ENCODE results near the gene FOXP1.

FOXP1 gene

GRCh38 chr3:71583566-71584393 is at the start of gene FOXP1:
Gene FOXP1 (minus strand): TSS chr3:71583728. CDS start chr3:71198381, 385,347 bp downstream.
- peak within 1 kb of the TSS; percentile 73 for H3K4me3 ChIP-seq (ENCODE audit: low read depth, low read length)
- no peak for TF ChIP-seq CTCF (IDR thresholded peaks at IDR 0.05; ENCODE audit: low read depth, low read length)
- no peak within 1 kb of the TSS for H3K27ac ChIP-seq
- H3K27me3 ChIP-seq (ENCODE audit: insufficient read depth, low read depth, severe bottlenecking) = peaks cover 32% of the 10 kb centered on the region
- peak; percentile 39 for DNase-seq
- no peaks in the 10 kb centered on the region for H3K9me3 ChIP-seq (ENCODE audit: severe bottlenecking)
- no peaks in the 10 kb centered on the region for H3K36me3 ChIP-seq

- no peak overlapping the region for H3K4me3 ChIP-seq (ENCODE audit: low read depth, low read length)
- no peak for DNase-seq
- no peaks in the 10 kb centered on the region for H3K27me3 ChIP-seq (ENCODE audit: insufficient read depth, low read depth, severe bottlenecking)
- no peak for TF ChIP-seq CTCF (IDR thresholded peaks at IDR 0.05; ENCODE audit: low read depth, low read length)
- no peak overlapping the region for H3K27ac ChIP-seq
- no peaks in the 10 kb centered on the region for H3K36me3 ChIP-seq
- no peaks in the 10 kb centered on the region for H3K9me3 ChIP-seq (ENCODE audit: severe bottlenecking)
Measured at GRCh38 chr3:71629711-71630110, 46.2 kb upstream of the FOXP1 start.

GRCh38 chr3:71629289-71629688 is 45.8 kb upstream of the FOXP1 start:
- DNase-seq = no peak
- Histone ChIP-seq H3K4me3 (ENCODE audit: low read depth, low read length) (no peak overlapping the region), H3K27ac (no peak overlapping the region), H3K36me3 (no peaks in the 10 kb centered on the region), H3K27me3 (ENCODE audit: insufficient read depth, low read depth, severe bottlenecking) (no peaks in the 10 kb centered on the region), H3K9me3 (ENCODE audit: severe bottlenecking) (no peaks in the 10 kb centered on the region)
- no peak for TF ChIP-seq CTCF (IDR thresholded peaks at IDR 0.05; ENCODE audit: low read depth, low read length)

- H3K27ac ChIP-seq = no peak overlapping the region
- no peaks in the 10 kb centered on the region for H3K9me3 ChIP-seq (ENCODE audit: severe bottlenecking)
- no peak overlapping the region for H3K4me3 ChIP-seq (ENCODE audit: low read depth, low read length)
- H3K27me3 ChIP-seq (ENCODE audit: insufficient read depth, low read depth, severe bottlenecking) = no peaks in the 10 kb centered on the region
- H3K36me3 ChIP-seq = no peaks in the 10 kb centered on the region
- DNase-seq = no peak
- no peak for TF ChIP-seq CTCF (IDR thresholded peaks at IDR 0.05; ENCODE audit: low read depth, low read length)
Measured at GRCh38 chr3:71628522-71628921, 45.0 kb upstream of the FOXP1 start.

- Histone ChIP-seq H3K4me3 (ENCODE audit: low read depth, low read length) (no peak overlapping the region), H3K27ac (no peak overlapping the region), H3K36me3 (no peaks in the 10 kb centered on the region), H3K9me3 (ENCODE audit: severe bottlenecking) (no peaks in the 10 kb centered on the region), H3K27me3 (ENCODE audit: insufficient read depth, low read depth, severe bottlenecking) (peaks cover 3% of the 10 kb centered on the region)
- TF ChIP-seq CTCF (IDR thresholded peaks at IDR 0.05; ENCODE audit: low read depth, low read length) = no peak
- DNase-seq = no peak
Measured at GRCh38 chr3:71625676-71626075, 42.1 kb upstream of the FOXP1 start.

Data from WERI-Rb-1 (cell line).